IPS-20b (cell line): ENCODE data around the gene CEACAM4.

Experiments
- H3K27ac ChIP-seq: one replicate; pipeline ENCODE4 v1.5.1; 2013; ENCODE audit warnings: low read length
- H3K27me3 ChIP-seq: 2 replicates; pipeline ENCODE4 v1.6.1; 2013; ENCODE audit warnings: mild to moderate bottlenecking, low read length, inconsistent platforms; ENCODE audit not compliant: insufficient read depth
- H3K36me3 ChIP-seq: 2 replicates; pipeline ENCODE4 v1.6.1; 2013; ENCODE audit warnings: low read depth, mild to moderate bottlenecking, inconsistent platforms, low read length, moderate library complexity; ENCODE audit not compliant: insufficient read depth
- H3K4me1 ChIP-seq: 2 replicates; pipeline ENCODE4 v1.6.1; 2013; ENCODE audit warnings: mild to moderate bottlenecking, control low read depth, inconsistent platforms, low read length, moderate library complexity; ENCODE audit not compliant: insufficient read depth
- H3K4me3 ChIP-seq: 2 replicates; pipeline ENCODE4 v1.5.1; 2013; ENCODE audit warnings: mild to moderate bottlenecking, low read length, inconsistent platforms
- H3K9ac ChIP-seq: 2 replicates; pipeline ENCODE4 v1.6.1; 2013; ENCODE audit warnings: low read depth, mild to moderate bottlenecking, inconsistent platforms, low read length, moderate library complexity
- H3K9me3 ChIP-seq: 2 replicates; pipeline ENCODE4 v1.6.1; 2013; ENCODE audit warnings: mild to moderate bottlenecking, low read depth, low read length, inconsistent platforms; ENCODE audit not compliant: insufficient read depth

The CEACAM4 gene

GRCh38 chr19:41616792-41617621 is 9.9 kb downstream of the CEACAM4 start:
- peaks cover 21% of the 10 kb centered on the region for H3K27me3 ChIP-seq
- H3K36me3 ChIP-seq = no peaks in the 10 kb centered on the region
- no peak overlapping the region for H3K27ac ChIP-seq
- H3K4me1 ChIP-seq = no peaks in the 10 kb centered on the region
- H3K9ac ChIP-seq = no peak overlapping the region
- peaks cover 5% of the 10 kb centered on the region for H3K9me3 ChIP-seq
- H3K4me3 ChIP-seq = no peak overlapping the region

GRCh38 chr19:41615207-41615606 is 11.7 kb downstream of the CEACAM4 start:
- Histone ChIP-seq H3K4me3 (no peak overlapping the region), H3K27me3 (peaks cover 26% of the 10 kb centered on the region), H3K36me3 (no peaks in the 10 kb centered on the region), H3K27ac (no peak overlapping the region), H3K9ac (no peak overlapping the region), H3K9me3 (peaks cover 5% of the 10 kb centered on the region), H3K4me1 (no peaks in the 10 kb centered on the region)

- no peak overlapping the region for H3K27ac ChIP-seq
- H3K9me3 ChIP-seq = peaks cover 5% of the 10 kb centered on the region
- no peaks in the 10 kb centered on the region for H3K36me3 ChIP-seq
- peaks cover 43% of the 10 kb centered on the region for H3K27me3 ChIP-seq
- H3K4me1 ChIP-seq = no peaks in the 10 kb centered on the region
- no peak overlapping the region for H3K4me3 ChIP-seq
- no peak overlapping the region for H3K9ac ChIP-seq
Measured at GRCh38 chr19:41612483-41612882, 14.4 kb downstream of the CEACAM4 start.

GRCh38 chr19:41610789-41611188 is 16.1 kb downstream of the CEACAM4 start:
- Histone ChIP-seq H3K36me3 (no peaks in the 10 kb centered on the region), H3K4me3 (no peak overlapping the region), H3K27me3 (peaks cover 48% of the 10 kb centered on the region; the same call in 1 of the 2 replicates), H3K9ac (no peak overlapping the region), H3K9me3 (peaks cover 5% of the 10 kb centered on the region), H3K27ac (no peak overlapping the region), H3K4me1 (no peaks in the 10 kb centered on the region)

- Histone ChIP-seq H3K27ac (no peak overlapping the region), H3K4me3 (no peak overlapping the region), H3K9me3 (no peaks in the 10 kb centered on the region), H3K27me3 (peaks cover 65% of the 10 kb centered on the region), H3K36me3 (no peaks in the 10 kb centered on the region), H3K9ac (no peak overlapping the region), H3K4me1 (no peaks in the 10 kb centered on the region)
Measured at GRCh38 chr19:41607668-41608067, 19.2 kb downstream of the CEACAM4 start.

DNA sequence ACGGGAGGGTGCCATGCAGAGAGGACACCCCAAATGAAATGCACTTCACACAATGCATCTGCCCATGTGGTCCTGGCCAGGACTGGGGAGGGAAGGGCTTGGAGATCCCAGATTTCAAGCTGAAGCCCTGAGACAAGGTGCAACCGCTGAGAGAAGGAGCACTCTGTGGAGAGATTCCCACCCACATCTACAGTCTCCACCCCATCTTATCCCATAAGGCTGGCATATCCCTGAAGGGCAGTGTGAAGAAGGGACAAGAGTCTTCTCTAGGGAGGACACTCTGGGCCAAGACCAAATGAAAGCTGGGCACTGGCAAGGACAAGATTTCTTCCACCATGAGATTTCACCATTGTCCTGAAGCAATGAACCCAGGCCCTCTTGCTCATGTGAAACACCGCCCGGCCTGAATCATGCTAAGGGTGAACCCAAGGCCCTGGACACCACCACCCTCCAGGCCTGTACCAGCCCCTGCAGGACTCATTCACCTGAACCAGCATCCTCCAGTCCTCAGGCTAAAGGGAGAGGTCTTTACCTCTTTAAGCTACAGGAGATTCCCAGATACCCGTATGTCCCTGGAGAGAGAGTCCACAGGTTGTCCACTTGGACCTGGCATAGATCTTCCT is 20.5 kb downstream of the CEACAM4 start:
- H3K9ac ChIP-seq = no peak overlapping the region
- peaks cover 77% of the 10 kb centered on the region for H3K27me3 ChIP-seq
- H3K9me3 ChIP-seq = no peaks in the 10 kb centered on the region
- no peak overlapping the region for H3K27ac ChIP-seq
- no peaks in the 10 kb centered on the region for H3K4me1 ChIP-seq
- H3K36me3 ChIP-seq = no peaks in the 10 kb centered on the region
- no peak overlapping the region for H3K4me3 ChIP-seq

- no peaks in the 10 kb centered on the region for H3K36me3 ChIP-seq
- H3K27ac ChIP-seq = no peak overlapping the region
- H3K9me3 ChIP-seq = no peaks in the 10 kb centered on the region
- H3K4me3 ChIP-seq = no peak overlapping the region
- no peaks in the 10 kb centered on the region for H3K4me1 ChIP-seq
- no peak overlapping the region for H3K9ac ChIP-seq
- peaks cover 83% of the 10 kb centered on the region for H3K27me3 ChIP-seq
Measured at GRCh38 chr19:41604831-41605230, 22.0 kb downstream of the CEACAM4 start.

DNA sequence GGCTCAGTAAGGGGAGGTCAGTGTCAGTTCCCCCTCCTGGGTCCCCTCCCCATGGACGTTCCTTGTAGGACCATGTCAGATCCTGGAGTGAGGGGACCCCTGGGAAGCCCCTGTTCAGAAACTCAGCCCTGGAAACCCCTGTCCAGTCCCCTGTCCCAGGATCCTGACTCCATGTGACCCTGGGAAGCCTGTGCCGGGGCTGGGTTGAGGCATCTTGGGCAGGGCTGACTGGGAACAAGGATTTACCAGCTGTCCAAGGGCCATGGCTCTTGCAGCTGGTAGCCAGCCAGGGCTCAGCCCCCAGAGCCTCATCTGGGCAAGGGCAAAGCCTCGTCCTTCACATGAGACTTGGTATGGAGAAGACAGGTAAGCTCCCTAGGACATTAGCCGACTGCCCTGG is 25.1 kb downstream of the CEACAM4 start:
- no peaks in the 10 kb centered on the region for H3K9me3 ChIP-seq
- no peak overlapping the region for H3K4me3 ChIP-seq
- no peaks in the 10 kb centered on the region for H3K4me1 ChIP-seq
- peaks cover 84% of the 10 kb centered on the region for H3K27me3 ChIP-seq
- H3K9ac ChIP-seq = no peak overlapping the region
- H3K36me3 ChIP-seq = no peaks in the 10 kb centered on the region
- H3K27ac ChIP-seq = no peak overlapping the region

DNA sequence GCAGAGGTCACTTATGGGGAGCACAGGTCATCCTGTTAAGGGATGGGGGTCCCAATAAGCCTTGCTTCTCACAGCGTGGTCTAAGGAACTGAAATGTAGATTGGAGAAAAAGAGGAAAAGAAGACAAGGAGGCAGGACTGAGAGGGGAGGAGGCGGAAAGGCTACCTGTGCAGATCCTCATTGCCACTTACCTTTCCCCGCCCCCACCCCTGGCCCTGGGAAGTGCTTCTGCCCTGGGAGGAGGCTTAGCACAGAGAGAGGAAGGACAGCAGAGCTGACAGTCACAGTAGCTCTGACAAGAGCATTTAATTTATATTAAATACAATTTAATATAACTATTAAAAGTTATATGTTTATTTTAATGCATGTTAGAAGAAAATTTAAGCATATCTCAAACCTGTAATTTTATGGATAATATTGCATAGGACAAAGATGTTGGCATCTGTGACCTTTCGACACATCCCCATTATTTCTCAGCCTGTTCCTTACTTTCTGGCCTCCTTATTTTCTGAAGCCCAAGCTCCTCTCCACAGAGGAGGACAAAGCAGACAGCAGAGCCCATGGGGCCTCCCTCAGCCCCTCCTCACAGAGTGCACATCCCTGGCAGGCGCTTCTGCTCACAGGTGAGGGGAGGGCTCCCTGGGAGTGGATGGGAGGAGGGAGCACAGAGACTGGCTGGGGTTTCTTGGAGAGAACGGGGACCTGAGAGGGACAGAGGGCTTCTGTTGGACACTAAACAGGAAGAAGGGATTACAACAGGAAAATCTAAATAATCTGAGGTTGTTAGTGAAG is 27.5 kb downstream of the CEACAM4 start:
- Histone ChIP-seq H3K27ac (no peak overlapping the region), H3K4me3 (no peak overlapping the region), H3K9ac (no peak overlapping the region), H3K9me3 (no peaks in the 10 kb centered on the region), H3K4me1 (no peaks in the 10 kb centered on the region), H3K27me3 (peaks cover 83% of the 10 kb centered on the region), H3K36me3 (no peaks in the 10 kb centered on the region)

- peaks cover 66% of the 10 kb centered on the region for H3K27me3 ChIP-seq
- no peaks in the 10 kb centered on the region for H3K36me3 ChIP-seq
- no peak overlapping the region for H3K9ac ChIP-seq
- H3K4me3 ChIP-seq = no peak overlapping the region
- no peaks in the 10 kb centered on the region for H3K9me3 ChIP-seq
- no peaks in the 10 kb centered on the region for H3K4me1 ChIP-seq
- H3K27ac ChIP-seq = no peak overlapping the region
Measured at GRCh38 chr19:41597600-41598041, 29.3 kb downstream of the CEACAM4 start.

DNA sequence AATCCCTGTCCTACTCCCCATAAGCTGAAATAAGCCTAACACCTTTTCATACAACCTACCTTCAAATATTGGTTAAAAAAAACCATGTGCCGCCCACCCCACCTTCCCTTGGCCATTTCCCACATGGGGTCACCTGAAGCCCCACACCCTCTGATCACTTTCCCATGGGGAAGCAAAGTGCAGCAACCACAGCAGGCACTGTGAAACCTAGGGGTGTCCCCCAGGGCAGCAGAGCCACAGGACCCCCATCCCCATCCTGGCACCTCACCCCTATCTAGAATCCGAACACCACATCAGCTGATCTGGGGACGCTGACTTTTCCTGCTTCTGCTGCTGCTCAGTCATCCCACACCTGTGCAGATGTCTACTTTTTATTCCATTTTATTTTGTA is 31.0 kb downstream of the CEACAM4 start:
- H3K4me3 ChIP-seq = no peak overlapping the region
- no peaks in the 10 kb centered on the region for H3K4me1 ChIP-seq
- H3K27me3 ChIP-seq = peaks cover 53% of the 10 kb centered on the region
- no peak overlapping the region for H3K9ac ChIP-seq
- no peak overlapping the region for H3K27ac ChIP-seq
- H3K36me3 ChIP-seq = no peaks in the 10 kb centered on the region
- H3K9me3 ChIP-seq = no peaks in the 10 kb centered on the region
